ENCODE results near the gene GNMT. TPM values are rescaled to one million over a fixed set of nuclear protein-coding genes. Genes with fewer than 3 reads are reported as not detected.
A peak's percentile ranks its signal among the peaks of the same experiment; 100 is the strongest.

GNMT gene
- total and polyA plus RNA-seq, 4 donors = 10.5 to 163 (median 130) TPM

DNA sequence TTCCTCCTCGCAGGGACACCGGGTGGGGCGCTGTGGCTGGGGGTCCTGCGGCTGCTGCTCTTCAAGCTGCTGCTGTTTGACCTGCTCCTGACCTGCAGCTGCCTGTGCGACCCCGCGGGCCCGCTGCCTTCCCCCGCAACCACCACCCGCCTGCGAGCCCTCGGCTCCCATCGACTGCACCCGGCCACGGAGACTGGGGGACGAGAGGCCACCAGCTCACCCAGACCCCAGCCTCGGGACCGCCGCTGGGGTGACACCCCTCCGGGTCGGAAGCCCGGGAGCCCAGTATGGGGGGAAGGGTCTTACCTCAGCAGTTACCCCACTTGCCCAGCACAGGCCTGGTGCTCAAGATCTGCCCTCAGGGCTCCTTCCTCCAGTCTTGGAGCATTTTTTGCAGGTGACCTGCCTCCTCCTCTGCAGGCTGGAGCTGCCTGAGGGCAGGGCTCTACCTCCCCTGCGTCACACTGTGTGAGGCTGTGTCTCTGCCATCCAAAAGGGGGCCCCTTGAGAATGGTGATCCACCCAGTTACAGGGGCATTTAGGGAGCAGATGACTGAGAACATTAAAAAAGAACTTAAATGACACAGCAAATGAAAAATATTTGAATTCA, 35.2 kb upstream of the GNMT start:
- no peak for DNase-seq (ENCODE audit: low spot score)
- Histone ChIP-seq H3K4me1 (ENCODE audit: control insufficient read depth in 4 of 4, insufficient read depth in 4 of 4, low read length in 3 of 4) (peaks cover 2 to 16% (median 11%) of the 10 kb centered on the region in 4 donors), H3K9ac (ENCODE audit: low read depth in 1 of 2, low read length in 2 of 2) (no peak overlapping the region), H3K27ac (ENCODE audit: low read depth in 1 of 2, low read length in 2 of 2) (no peak overlapping the region), H3K36me3 (ENCODE audit: control insufficient read depth in 4 of 4, insufficient read depth in 3 of 4, low read depth in 1 of 4, low read length in 3 of 4) (no peaks in the 10 kb centered on the region), H3K27me3 (ENCODE audit: control insufficient read depth in 4 of 4, insufficient read depth in 4 of 4, low read length in 3 of 4) (no peaks in the 10 kb centered on the region), H3K4me3 (ENCODE audit: low read depth in 1 of 3, low read length in 3 of 3) (no peak overlapping the region), H3K9me3 (ENCODE audit: control insufficient read depth in 4 of 4, low read length in 3 of 4) (no peaks in the 10 kb centered on the region)
- TF ChIP-seq FOXA1 (IDR thresholded peaks at IDR 0.05) (no peak), SP1 (IDR thresholded peaks at IDR 0.05) (no peak), JUND (IDR thresholded peaks at IDR 0.05) (no peak), GABPA (IDR thresholded peaks at IDR 0.05 in 1 of 2, conservative IDR thresholded peaks at IDR 0.05 in 1 of 2) (no peak), TAF1 (conservative IDR thresholded peaks at IDR 0.05) (no peak), ZBTB33 (IDR thresholded peaks at IDR 0.05) (no peak), RAD21 (IDR thresholded peaks at IDR 0.05) (no peak)
- WGBS = 62% methylated on average over 23 of the region's 23 CpGs

- H3K4me1 ChIP-seq (ENCODE audit: control insufficient read depth in 4 of 4, insufficient read depth in 4 of 4, low read length in 3 of 4) = peaks cover 4 to 33% (median 20%) of the 10 kb centered on the region in 4 donors
- TF ChIP-seq FOXA1 (IDR thresholded peaks at IDR 0.05) (peak; percentile 22), ZBTB33 (IDR thresholded peaks at IDR 0.05) (no peak), YY1 (IDR thresholded peaks at IDR 0.05) (peak; percentile 84), HNF4A (conservative IDR thresholded peaks at IDR 0.05) (peak; percentile 76 to 85), TAF1 (conservative IDR thresholded peaks at IDR 0.05) (peak; percentile 81), SP1 (IDR thresholded peaks at IDR 0.05) (peak; percentile 95), NR2F2 (IDR thresholded peaks at IDR 0.05) (peak; percentile 94), GABPA (IDR thresholded peaks at IDR 0.05 in 1 of 2, conservative IDR thresholded peaks at IDR 0.05 in 1 of 2) (peak; percentile 15 to 83), JUND (IDR thresholded peaks at IDR 0.05) (peak; percentile 24 to 26), FOXA2 (IDR thresholded peaks at IDR 0.05) (no peak), CTCF (IDR thresholded peaks at IDR 0.05; ENCODE audit: low read depth, low read length, missing input control) (no peak), REST (IDR thresholded peaks at IDR 0.05) (peak; percentile 46), EGR1 (IDR thresholded peaks at IDR 0.05; ENCODE audit: low read depth in 2 of 2) (peak in 1 of 2 donors; percentile 26), RAD21 (IDR thresholded peaks at IDR 0.05) (peak; percentile 32 to 47), HNF4G (IDR thresholded peaks at IDR 0.05) (peak; percentile 63), RXRA (IDR thresholded peaks at IDR 0.05) (peak; percentile 57 to 65)
- TF ChIP-seq, protein P1, sequence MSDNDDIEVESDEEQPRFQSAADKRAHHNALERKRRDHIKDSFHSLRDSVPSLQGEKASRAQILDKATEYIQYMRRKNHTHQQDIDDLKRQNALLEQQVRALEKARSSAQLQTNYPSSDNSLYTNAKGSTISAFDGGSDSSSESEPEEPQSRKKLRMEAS (IDR thresholded peaks at IDR 0.05) = peak; percentile 90
- TF ChIP-seq, protein P2, sequence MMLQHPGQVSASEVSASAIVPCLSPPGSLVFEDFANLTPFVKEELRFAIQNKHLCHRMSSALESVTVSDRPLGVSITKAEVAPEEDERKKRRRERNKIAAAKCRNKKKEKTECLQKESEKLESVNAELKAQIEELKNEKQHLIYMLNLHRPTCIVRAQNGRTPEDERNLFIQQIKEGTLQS (IDR thresholded peaks at IDR 0.05) = no peak
- no peaks in the 10 kb centered on the region for H3K9me3 ChIP-seq (ENCODE audit: control insufficient read depth in 4 of 4, low read length in 3 of 4)
- no peaks in the 10 kb centered on the region for H3K27me3 ChIP-seq (ENCODE audit: control insufficient read depth in 4 of 4, insufficient read depth in 4 of 4, low read length in 3 of 4)
- H3K9ac ChIP-seq (ENCODE audit: low read depth in 1 of 2, low read length in 2 of 2) = peak within 1 kb of the TSS; percentile 69 to 93
- under 1% methylated on average over 63 of the region's 63 CpGs for WGBS
- no peaks in the 10 kb centered on the region for H3K36me3 ChIP-seq (ENCODE audit: control insufficient read depth in 4 of 4, insufficient read depth in 3 of 4, low read depth in 1 of 4, low read length in 3 of 4)
- peak within 1 kb of the TSS; percentile 65 to 83 (median 82) for H3K4me3 ChIP-seq (ENCODE audit: low read depth in 1 of 3, low read length in 3 of 3)
- peak; percentile 87 for DNase-seq (ENCODE audit: low spot score)
- peak within 1 kb of the TSS; percentile 88 to 92 for H3K27ac ChIP-seq (ENCODE audit: low read depth in 1 of 2, low read length in 2 of 2)
Observed at GRCh38 chr6:42928986-42929820, 31.4 kb upstream of the GNMT start, which contains the start of gene CNPY3. CNPY3 (plus strand) TSS chr6:42929480; CDS start chr6:42929571, 91 bp downstream.
